ENCODE results near the gene F2RL3.

GRCh38 chr19:16897029-16897855, 8.4 kb downstream of the F2RL3 start:
- TF ChIP-seq ISL1 (CRISPR knock-in tag; IDR thresholded peaks at IDR 0.05), result no peak
- no peak for TF ChIP-seq TSHZ2 (CRISPR knock-in tag; IDR thresholded peaks at IDR 0.05)
- TF ChIP-seq PATZ1 (CRISPR knock-in tag; IDR thresholded peaks at IDR 0.05; ENCODE audit: borderline replicate concordance), result no peak
- TF ChIP-seq ARNTL (CRISPR knock-in tag; IDR thresholded peaks at IDR 0.05; ENCODE audit: borderline replicate concordance, low read depth), result no peak
- TF ChIP-seq CREB5 (CRISPR knock-in tag; IDR thresholded peaks at IDR 0.05; ENCODE audit: low read depth), result no peak
- TF ChIP-seq POU6F1 (CRISPR knock-in tag; IDR thresholded peaks at IDR 0.05; ENCODE audit: borderline replicate concordance, low read depth), result no peak
- TF ChIP-seq ZNF70 (CRISPR knock-in tag; IDR thresholded peaks at IDR 0.05), result no peak
- no peak for TF ChIP-seq GLIS3 (CRISPR knock-in tag; IDR thresholded peaks at IDR 0.05)
- no peak for TF ChIP-seq ZFP3 (CRISPR knock-in tag; IDR thresholded peaks at IDR 0.05)

Measured in SK-N-SH treated with all-trans-retinoic acid at 6 μM for 48 hours (cell line).